Uterus (tissue), 2 donors: Measurements from ENCODE around the gene LDLRAD4.

Experiments used
- POLR2A ChIP-seq, 2 donors: fragments of 450-650 bp; IDR thresholded peaks; one replicate each; pipeline ENCODE4 v1.6.1; 2016; ENCODE audit warnings: antibody characterized with exemption in 2 of 2, mild to moderate bottlenecking in 1 of 2, moderate library complexity in 1 of 2
- TF ChIP-seq, protein P1 (sequence below), 4 experiments: fragments of 200-600 bp in 2 of 4; fragments of 450-650 bp in 2 of 4; sonication (generic) in 2 of 4; IDR thresholded peaks; one replicate each; pipeline ENCODE4 v1.5.1; 2016 to 2019; ENCODE audit warnings: antibody characterized with exemption in 4 of 4, mild to moderate bottlenecking in 2 of 4, moderate library complexity in 1 of 4

DNA sequence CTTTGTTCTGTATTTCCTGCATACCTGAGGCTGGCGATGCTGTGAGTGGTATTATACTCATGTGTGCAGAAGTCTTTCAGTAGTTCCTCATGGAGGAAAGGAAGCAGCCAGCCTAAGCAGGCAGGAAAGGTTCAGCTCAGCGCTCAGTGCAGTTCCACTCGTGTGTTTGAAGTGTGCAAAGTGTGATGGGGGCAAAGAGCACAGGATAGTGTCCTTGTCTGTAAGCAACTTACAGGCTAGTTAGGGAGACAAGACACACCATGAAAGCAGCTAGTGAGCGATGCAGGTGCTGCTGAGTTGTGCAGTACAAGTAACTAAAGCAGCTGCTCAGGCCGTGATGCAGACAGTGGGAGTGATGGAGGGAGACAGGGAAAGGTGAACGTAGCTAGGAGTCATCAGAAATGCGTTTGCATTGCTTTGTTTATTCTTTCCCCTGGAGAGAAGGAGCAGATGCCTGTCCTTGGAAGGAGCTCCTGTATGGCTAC, 146.2 kb downstream of the LDLRAD4 start:
- TF ChIP-seq, protein P1, sequence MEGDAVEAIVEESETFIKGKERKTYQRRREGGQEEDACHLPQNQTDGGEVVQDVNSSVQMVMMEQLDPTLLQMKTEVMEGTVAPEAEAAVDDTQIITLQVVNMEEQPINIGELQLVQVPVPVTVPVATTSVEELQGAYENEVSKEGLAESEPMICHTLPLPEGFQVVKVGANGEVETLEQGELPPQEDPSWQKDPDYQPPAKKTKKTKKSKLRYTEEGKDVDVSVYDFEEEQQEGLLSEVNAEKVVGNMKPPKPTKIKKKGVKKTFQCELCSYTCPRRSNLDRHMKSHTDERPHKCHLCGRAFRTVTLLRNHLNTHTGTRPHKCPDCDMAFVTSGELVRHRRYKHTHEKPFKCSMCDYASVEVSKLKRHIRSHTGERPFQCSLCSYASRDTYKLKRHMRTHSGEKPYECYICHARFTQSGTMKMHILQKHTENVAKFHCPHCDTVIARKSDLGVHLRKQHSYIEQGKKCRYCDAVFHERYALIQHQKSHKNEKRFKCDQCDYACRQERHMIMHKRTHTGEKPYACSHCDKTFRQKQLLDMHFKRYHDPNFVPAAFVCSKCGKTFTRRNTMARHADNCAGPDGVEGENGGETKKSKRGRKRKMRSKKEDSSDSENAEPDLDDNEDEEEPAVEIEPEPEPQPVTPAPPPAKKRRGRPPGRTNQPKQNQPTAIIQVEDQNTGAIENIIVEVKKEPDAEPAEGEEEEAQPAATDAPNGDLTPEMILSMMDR (IDR thresholded peaks at IDR 0.05): no peak
- no peak for TF ChIP-seq POLR2A (IDR thresholded peaks at IDR 0.05)
